Chondrocyte (in vitro differentiated cells): ENCODE results near the gene ABAT. TPM values are rescaled to one million over a fixed set of nuclear protein-coding genes. Genes with fewer than 3 reads are reported as not detected.

ENCODE experiments used
- DNase-seq: peaks from one replicate; pipeline ENCODE4 v3.0.0; 2021; ENCODE audit warnings: mixed read lengths, low spot score
- H3K27ac Mint-ChIP-seq: one replicate; pipeline ENCODE4 v1.8.0; 2021; ENCODE audit warnings: mild to moderate bottlenecking, moderate library complexity, mixed read lengths; ENCODE audit not compliant: unreplicated experiment
- H3K27me3 Mint-ChIP-seq: 2 replicates; pipeline ENCODE4 v1.8.0; 2021; ENCODE audit warnings: low read depth, mixed read lengths
- H3K36me3 Mint-ChIP-seq: 2 replicates; pipeline ENCODE4 v1.8.0; 2021; ENCODE audit warnings: low read depth, mixed read lengths
- H3K4me1 Mint-ChIP-seq: 2 replicates; pipeline ENCODE4 v1.8.0; 2021; ENCODE audit warnings: low read depth, mild to moderate bottlenecking, mixed read lengths
- H3K4me3 Mint-ChIP-seq: one replicate; pipeline ENCODE4 v1.8.0; 2021; ENCODE audit warnings: mild to moderate bottlenecking, moderate library complexity, mixed read lengths; ENCODE audit not compliant: unreplicated experiment
- H3K9me3 Mint-ChIP-seq: 2 replicates; pipeline ENCODE4 v1.8.0; 2021; ENCODE audit warnings: low read depth, mixed read lengths
- total RNA-seq: library from RNA; stranded (reverse); gene quantifications from 3 replicates; pipeline ENCODE4 v1.2.1, GENCODE V29; 2021
- TF ChIP-seq, protein P1 (sequence below): fragments of 200-600 bp; sonication (generic); IDR thresholded peaks from 2 replicates; pipeline ENCODE4 v1.5.0; 2021; ENCODE audit warnings: antibody characterized with exemption, mild to moderate bottlenecking, moderate library complexity

The ABAT gene
- total RNA-seq, 1 donor from 2014 or later, result 2.1 TPM

GRCh38 chr16:8708536-8708935 lies 34.1 kb downstream of the ABAT start:
- no peaks in the 10 kb centered on the region for H3K4me1 Mint-ChIP-seq
- no peak for DNase-seq
- TF ChIP-seq, protein P1, sequence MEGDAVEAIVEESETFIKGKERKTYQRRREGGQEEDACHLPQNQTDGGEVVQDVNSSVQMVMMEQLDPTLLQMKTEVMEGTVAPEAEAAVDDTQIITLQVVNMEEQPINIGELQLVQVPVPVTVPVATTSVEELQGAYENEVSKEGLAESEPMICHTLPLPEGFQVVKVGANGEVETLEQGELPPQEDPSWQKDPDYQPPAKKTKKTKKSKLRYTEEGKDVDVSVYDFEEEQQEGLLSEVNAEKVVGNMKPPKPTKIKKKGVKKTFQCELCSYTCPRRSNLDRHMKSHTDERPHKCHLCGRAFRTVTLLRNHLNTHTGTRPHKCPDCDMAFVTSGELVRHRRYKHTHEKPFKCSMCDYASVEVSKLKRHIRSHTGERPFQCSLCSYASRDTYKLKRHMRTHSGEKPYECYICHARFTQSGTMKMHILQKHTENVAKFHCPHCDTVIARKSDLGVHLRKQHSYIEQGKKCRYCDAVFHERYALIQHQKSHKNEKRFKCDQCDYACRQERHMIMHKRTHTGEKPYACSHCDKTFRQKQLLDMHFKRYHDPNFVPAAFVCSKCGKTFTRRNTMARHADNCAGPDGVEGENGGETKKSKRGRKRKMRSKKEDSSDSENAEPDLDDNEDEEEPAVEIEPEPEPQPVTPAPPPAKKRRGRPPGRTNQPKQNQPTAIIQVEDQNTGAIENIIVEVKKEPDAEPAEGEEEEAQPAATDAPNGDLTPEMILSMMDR, result no peak
- peaks cover 8% of the 10 kb centered on the region for H3K9me3 Mint-ChIP-seq
- H3K27ac Mint-ChIP-seq, result no peak overlapping the region
- H3K4me3 Mint-ChIP-seq, result no peak overlapping the region
- peaks cover 17% of the 10 kb centered on the region for H3K27me3 Mint-ChIP-seq
- H3K36me3 Mint-ChIP-seq, result peaks cover 4% of the 10 kb centered on the region

DNA sequence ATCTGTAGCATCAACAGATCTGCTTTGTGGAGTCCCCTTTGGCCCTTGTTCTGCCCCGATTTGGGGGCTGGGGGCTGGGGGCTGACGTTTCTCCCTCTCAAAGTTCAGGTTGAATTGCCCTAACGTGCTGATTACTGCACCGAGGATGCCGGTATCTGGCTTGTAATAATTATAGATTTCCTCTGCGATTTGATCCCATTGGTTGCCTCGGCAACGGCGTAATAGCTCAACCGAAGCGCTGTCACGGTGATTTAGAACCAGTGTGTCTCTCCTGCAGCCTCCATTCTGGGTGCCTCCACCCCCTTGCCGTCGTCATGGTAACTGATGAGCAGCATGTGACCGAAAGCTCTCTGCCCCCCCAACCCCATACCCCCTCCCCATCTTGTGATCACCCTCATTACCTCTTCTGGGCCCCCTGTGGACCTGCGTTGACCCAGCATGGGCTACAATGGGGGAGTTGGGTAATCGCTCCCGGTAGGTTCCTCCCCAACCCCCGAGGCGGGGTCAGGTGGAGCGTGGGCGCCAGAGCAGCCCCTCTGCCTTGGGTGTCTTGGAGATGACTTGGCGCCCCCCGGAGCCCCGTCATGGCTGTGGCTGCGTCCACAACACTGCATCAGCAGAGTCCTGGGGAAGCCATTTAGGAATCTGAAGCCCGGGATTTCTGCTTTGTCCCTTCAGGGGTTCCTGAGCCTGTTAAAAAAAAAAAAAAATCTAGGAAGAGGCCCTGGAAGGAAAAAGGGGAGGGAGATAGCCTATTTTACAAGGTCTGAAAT lies 38.4 kb downstream of the ABAT start:
- Mint-ChIP-seq H3K4me1 (no peaks in the 10 kb centered on the region), H3K9me3 (peaks cover 13% of the 10 kb centered on the region), H3K27ac (no peak overlapping the region)

GRCh38 chr16:8713635-8714172 lies 39.3 kb downstream of the ABAT start:
- H3K36me3 Mint-ChIP-seq, result peaks cover 7% of the 10 kb centered on the region
- H3K4me1 Mint-ChIP-seq, result no peaks in the 10 kb centered on the region
- TF ChIP-seq, protein P1, result no peak
- H3K27ac Mint-ChIP-seq, result no peak overlapping the region
- H3K27me3 Mint-ChIP-seq, result peaks cover 15% of the 10 kb centered on the region
- DNase-seq, result no peak
- peaks cover 16% of the 10 kb centered on the region for H3K9me3 Mint-ChIP-seq
- no peak overlapping the region for H3K4me3 Mint-ChIP-seq

More for the DNA sequence above, 38.4 kb downstream of the ABAT start:
- Mint-ChIP-seq H3K36me3 (peaks cover 5% of the 10 kb centered on the region), H3K4me3 (no peak overlapping the region), H3K27me3 (peaks cover 15% of the 10 kb centered on the region)
- TF ChIP-seq, protein P1, result no peak
- DNase-seq, result no peak

DNA sequence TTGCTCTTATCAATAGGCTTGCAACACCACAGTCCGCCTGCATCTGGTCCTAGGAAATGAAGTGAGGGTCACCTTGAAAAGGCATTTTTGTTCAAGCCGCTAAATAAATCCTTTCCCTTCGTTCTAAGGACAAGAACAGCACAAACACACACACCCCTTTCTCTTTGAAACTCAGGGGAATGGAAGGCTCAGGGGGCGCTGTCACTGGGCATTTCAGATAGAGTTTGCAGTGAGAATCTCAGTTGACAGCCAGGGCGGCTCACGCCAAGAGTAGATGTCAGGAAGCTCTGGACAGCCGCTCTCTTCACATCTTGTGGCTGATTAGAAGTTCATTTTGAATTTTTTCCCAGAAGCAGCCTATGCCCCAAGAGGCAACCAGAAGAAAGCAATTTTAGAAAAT lies 39.8 kb downstream of the ABAT start:
- H3K4me3 Mint-ChIP-seq, result no peak overlapping the region
- H3K27me3 Mint-ChIP-seq, result peaks cover 15% of the 10 kb centered on the region
- no peaks in the 10 kb centered on the region for H3K4me1 Mint-ChIP-seq
- H3K36me3 Mint-ChIP-seq, result peaks cover 7% of the 10 kb centered on the region
- H3K9me3 Mint-ChIP-seq, result peaks cover 16% of the 10 kb centered on the region
- no peak for DNase-seq
- TF ChIP-seq, protein P1, result no peak
- no peak overlapping the region for H3K27ac Mint-ChIP-seq

- no peak overlapping the region for H3K4me3 Mint-ChIP-seq
- H3K4me1 Mint-ChIP-seq, result no peaks in the 10 kb centered on the region
- peaks cover 16% of the 10 kb centered on the region for H3K9me3 Mint-ChIP-seq
- peaks cover 15% of the 10 kb centered on the region for H3K27me3 Mint-ChIP-seq
- peaks cover 7% of the 10 kb centered on the region for H3K36me3 Mint-ChIP-seq
- no peak overlapping the region for H3K27ac Mint-ChIP-seq
- TF ChIP-seq, protein P1, result no peak
- DNase-seq, result no peak
Measured at GRCh38 chr16:8714807-8715206, 40.4 kb downstream of the ABAT start.
